ENCODE data around the gene GRIN2A. TPM values are rescaled to one million over a fixed set of nuclear protein-coding genes. Genes with fewer than 3 reads are reported as not detected.

GRIN2A gene
- total RNA-seq, 4 donors from 2014 or later, result 0.35 to 7.4 (median 1.5) TPM

DNA sequence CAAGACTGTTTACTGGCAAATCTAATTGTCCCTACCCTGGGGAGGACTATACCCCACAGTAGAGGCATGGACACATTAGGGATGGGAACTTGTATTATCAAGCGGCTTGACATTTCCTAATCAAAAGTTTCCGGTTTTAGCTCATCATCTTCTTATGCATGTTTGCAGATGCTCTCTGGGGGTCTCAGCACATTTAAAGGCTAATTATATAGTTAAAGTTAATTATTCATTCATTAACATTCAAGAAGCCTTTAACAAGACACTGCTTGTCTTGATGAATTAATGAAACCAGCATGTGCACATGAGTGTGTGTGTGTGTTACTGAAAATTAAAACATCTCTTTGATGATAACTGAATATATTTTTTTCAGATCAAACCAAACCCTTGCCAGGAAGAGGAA lies 377.1 kb downstream of the GRIN2A start:
- no peaks in the 10 kb centered on the region for H3K36me3 ChIP-seq
- DNase-seq, result no peak
- H3K4me1 ChIP-seq, result no peaks in the 10 kb centered on the region
- no peak overlapping the region for H3K27ac ChIP-seq
- no peaks in the 10 kb centered on the region for H3K27me3 ChIP-seq
- no peak overlapping the region for H3K4me3 ChIP-seq
- TF ChIP-seq, protein P1, sequence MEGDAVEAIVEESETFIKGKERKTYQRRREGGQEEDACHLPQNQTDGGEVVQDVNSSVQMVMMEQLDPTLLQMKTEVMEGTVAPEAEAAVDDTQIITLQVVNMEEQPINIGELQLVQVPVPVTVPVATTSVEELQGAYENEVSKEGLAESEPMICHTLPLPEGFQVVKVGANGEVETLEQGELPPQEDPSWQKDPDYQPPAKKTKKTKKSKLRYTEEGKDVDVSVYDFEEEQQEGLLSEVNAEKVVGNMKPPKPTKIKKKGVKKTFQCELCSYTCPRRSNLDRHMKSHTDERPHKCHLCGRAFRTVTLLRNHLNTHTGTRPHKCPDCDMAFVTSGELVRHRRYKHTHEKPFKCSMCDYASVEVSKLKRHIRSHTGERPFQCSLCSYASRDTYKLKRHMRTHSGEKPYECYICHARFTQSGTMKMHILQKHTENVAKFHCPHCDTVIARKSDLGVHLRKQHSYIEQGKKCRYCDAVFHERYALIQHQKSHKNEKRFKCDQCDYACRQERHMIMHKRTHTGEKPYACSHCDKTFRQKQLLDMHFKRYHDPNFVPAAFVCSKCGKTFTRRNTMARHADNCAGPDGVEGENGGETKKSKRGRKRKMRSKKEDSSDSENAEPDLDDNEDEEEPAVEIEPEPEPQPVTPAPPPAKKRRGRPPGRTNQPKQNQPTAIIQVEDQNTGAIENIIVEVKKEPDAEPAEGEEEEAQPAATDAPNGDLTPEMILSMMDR (IDR thresholded peaks at IDR 0.05), result no peak
- no peak for TF ChIP-seq POLR2A (IDR thresholded peaks at IDR 0.05)
- no peaks in the 10 kb centered on the region for H3K9me3 ChIP-seq

DNA sequence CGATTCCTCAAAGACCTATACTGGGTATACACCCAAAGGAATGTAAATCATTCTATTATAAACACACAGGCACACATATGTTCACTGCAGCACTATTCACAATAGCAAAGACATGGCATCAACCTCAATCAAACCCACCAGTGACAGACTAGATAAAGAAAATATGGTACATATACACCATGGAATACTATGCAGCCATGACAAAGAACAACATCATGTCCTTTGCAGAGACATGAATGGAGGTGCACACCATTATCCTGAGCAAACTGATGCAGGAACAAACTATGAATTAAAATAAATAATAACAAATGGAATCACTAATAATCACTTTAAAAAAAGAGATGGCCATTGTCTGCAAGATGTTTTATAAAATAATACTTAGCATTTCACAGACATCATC lies 380.1 kb downstream of the GRIN2A start:
- Histone ChIP-seq H3K4me1 (no peaks in the 10 kb centered on the region), H3K9me3 (no peaks in the 10 kb centered on the region), H3K4me3 (no peak overlapping the region), H3K27ac (no peak overlapping the region), H3K27me3 (no peaks in the 10 kb centered on the region), H3K36me3 (no peaks in the 10 kb centered on the region)
- no peak for TF ChIP-seq POLR2A (IDR thresholded peaks at IDR 0.05)
- TF ChIP-seq, protein P1 (IDR thresholded peaks at IDR 0.05), result no peak
- no peak for DNase-seq

DNA sequence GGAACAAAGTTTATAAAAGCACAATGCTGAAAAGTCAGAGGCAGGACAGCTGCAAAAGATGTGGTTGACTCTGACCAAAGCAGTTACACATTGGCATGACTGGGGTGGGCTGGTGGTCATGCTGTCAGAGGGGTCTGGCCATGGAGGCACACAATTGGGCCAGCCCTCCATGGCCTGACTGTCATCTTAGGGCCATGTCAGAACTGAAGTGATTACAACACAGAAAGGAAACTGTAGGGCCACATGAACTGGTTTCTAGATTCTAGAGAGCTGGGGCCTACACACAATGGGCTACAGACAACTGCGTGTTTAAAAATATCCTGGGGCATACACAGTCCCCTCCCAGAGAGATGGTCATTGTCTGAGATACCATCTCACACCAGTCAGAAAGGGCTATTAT lies 380.6 kb downstream of the GRIN2A start:
- Histone ChIP-seq H3K4me1 (no peaks in the 10 kb centered on the region), H3K36me3 (no peaks in the 10 kb centered on the region), H3K4me3 (no peak overlapping the region), H3K9me3 (no peaks in the 10 kb centered on the region), H3K27me3 (no peaks in the 10 kb centered on the region), H3K27ac (no peak overlapping the region)
- no peak for TF ChIP-seq POLR2A (IDR thresholded peaks at IDR 0.05)
- TF ChIP-seq, protein P1 (IDR thresholded peaks at IDR 0.05), result no peak
- DNase-seq, result no peak

DNA sequence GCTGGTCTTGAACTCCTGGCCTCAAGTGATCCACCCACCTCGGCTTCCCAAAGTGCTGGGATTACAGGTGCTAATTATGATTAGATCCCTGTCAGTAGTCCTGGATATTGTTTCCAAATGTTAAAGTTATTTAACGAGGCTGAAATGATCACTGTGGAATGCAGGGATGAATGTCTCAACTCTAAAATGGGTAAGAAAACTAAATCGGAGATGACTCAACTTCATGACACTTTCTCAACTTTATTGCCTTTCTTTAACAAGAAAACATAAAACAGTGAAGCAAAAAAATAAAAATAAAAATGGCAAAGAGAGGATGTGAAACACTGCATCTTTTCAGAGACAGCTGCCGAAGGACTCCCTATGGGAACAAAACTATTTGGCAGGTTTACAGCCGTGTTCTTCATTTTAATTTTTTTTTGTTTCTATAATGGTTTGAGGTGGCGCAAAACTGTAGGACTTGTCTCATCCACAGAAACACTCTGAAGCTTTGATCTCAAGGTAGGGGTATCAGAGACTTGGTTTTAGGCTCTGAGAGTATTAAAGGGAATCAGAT lies 382.0 kb downstream of the GRIN2A start:
- TF ChIP-seq, protein P1 (IDR thresholded peaks at IDR 0.05), result no peak
- no peak for TF ChIP-seq POLR2A (IDR thresholded peaks at IDR 0.05)
- H3K27me3 ChIP-seq, result no peaks in the 10 kb centered on the region
- H3K36me3 ChIP-seq, result no peaks in the 10 kb centered on the region
- no peak for DNase-seq
- no peak overlapping the region for H3K27ac ChIP-seq
- H3K4me3 ChIP-seq, result no peak overlapping the region
- H3K4me1 ChIP-seq, result no peaks in the 10 kb centered on the region
- H3K9me3 ChIP-seq, result no peaks in the 10 kb centered on the region

GRCh38 chr16:9798952-9799580 lies 383.2 kb downstream of the GRIN2A start:
- Histone ChIP-seq H3K27me3 (no peaks in the 10 kb centered on the region), H3K27ac (no peak overlapping the region), H3K4me3 (no peak overlapping the region), H3K9me3 (no peaks in the 10 kb centered on the region), H3K36me3 (no peaks in the 10 kb centered on the region), H3K4me1 (no peaks in the 10 kb centered on the region)
- no peak for DNase-seq
- TF ChIP-seq POLR2A (IDR thresholded peaks at IDR 0.05), result no peak
- TF ChIP-seq, protein P1 (IDR thresholded peaks at IDR 0.05), result no peak

Data from Peyer's patch (tissue), 4 donors.